NCI-H345 treated with DMSO at 0.1 percent for 48 hours (cell line): ENCODE results near the gene DERA.
"Not testable (repeated sequence)": the region's sequence is repeated elsewhere in the genome, so short reads cannot be mapped to it uniquely, and the experiment has no call there.

Source experiments
- DNase-seq: peaks from one replicate; lab custom pipeline; 2025; ENCODE audit not compliant: unreplicated experiment; lab: John Stamatoyannopoulos, UW

DERA gene

DNA sequence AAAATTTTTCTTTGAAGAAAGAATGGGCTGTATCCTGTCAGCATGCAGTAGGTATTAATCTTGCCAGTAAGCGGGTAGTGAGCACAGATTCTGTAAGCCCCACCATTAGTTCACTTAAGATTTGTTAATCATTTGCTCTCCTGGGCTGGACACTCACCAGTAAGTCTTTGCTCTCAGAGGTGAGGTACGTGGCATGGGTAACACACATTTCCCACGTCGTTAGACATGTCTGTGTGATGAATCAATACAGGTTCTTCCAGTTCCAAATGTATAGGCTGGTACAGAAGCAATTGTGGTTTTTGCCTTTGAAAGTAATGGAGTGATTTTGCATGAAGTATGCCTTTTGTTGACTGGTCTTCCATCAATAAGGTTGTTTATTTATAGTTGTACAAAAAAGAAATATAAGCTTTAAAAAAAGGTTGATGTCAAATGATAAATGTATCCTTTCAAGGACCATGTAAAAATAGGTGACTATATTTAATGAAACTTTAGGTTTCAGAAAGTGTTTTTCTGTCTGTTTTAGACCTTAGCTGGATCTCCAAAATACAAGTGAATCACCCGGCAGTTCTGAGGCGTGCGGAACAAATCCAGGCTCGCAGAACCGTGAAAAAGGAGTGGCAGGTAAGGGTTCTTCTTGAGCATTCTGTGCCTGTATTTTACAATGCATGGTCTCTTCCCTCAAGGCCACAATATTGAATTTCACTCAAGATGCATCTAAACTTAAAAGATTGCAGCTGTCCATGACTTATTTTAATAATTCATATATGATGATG lies 45.5 kb downstream of the DERA start:
- DNase-seq: no peak

DNA sequence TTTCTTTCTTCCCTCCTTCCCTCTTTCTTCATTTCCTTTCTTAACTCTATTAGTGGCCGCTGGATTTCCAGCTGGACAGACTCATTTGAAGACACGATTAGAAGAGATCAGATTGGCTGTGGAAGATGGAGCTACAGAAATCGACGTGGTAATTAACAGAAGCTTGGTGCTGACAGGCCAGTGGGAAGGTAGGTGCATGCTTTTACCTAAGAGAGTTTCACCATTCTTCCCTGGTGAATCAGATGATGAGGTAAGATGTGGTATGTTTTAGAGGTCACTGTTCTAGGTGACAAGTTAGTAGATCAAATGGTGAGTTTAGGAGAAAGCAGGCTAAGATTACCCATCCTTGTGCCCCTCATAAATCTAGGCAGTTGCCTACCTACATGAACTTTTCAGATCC lies 51.6 kb downstream of the DERA start:
- no peak for DNase-seq

DNA sequence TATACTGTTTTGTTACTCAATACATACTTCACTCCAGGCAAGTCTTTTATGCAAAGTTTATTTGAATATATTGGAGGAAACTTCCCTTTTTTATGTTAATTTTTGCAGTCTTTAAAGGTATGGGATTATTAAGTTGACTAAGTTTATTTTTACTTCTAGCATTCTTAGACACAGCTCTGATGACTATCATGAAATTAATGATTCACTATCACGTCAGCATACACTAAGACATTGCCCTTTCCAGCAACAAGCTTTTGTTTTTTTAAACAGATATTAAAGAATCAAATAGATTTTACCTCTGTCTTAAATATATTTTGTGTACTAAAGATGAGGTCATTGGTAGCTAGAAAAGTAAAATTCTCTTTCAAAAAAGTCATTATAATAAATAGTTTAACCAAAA lies 52.1 kb downstream of the DERA start:
- DNase-seq: no peak

DNA sequence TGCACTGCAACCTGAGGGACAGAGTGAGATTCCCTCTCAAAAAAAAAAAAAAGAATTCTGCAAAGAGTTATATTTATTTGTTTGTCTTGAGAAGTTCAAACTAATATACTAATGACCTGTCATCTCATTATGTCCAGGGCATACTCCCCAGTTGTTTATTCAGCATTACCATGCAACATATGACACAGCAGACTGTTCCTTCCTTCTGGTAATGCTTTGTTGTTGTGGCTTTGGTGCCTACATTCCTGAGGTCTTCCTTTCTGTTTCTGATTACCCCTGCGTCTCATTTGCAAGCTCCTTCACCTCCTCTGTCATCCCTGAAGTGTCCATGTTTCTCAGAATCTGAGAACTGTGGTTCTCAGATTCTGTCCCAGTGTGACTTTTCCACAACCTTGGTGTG lies 55.3 kb downstream of the DERA start:
- no peak for DNase-seq

DNA sequence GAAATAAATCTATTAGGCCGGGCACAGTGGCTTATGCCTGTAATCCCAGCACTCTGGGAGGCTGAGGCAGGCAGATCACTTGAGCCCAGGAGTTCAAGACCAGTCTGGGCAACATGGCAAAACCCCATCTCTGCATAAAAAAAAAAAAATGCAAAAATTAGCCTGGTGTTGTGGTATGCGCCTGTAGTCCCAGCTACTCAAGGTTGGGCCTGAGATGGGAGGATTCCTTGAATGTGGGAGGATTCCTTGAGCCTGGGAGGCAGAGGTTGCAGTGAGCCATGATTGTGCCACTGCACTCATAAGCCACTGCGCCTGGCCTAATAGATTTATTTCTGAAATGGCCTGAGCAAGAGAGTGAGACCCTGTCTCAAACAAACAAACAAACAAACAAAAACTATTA lies 55.9 kb downstream of the DERA start:
- not testable (repeated sequence) for DNase-seq

DNA sequence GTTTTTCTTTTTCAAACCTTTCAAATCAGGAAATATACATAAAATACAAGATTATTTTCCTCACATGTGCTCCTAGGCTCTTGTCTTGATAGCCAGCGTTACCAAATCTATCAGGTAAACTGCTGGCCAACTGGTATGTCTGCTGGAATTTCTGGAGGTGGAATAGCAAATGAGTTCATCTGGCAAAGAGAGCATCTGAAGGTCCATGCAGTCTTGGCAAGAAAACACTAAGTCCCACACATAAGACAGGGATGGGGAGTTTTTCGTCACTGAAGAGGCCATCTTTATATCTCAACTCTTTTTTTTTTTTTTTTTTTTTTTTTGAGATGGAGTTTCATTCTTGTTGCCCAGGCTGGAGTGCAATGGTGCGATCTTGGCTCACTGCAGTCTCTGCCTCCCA lies 60.1 kb downstream of the DERA start:
- DNase-seq: no peak

DNA sequence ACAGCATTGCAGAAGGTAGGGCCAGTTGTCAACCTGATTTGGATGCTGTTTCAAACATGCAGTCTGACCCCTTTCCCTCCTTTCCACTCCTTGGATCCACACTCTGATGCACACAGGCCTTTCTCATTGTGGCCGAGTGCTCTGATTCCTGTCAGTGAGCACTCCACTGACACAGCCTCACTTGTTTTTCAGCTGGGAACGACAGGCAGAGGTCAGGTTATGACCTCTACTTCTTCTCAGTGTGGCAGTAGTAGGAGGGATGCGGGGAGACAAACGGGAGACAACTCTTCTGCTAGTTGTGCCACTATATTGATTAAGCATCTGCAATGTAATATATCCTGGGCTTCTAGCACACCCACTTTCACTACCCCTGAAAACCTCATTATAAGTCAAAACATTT lies 61.8 kb downstream of the DERA start:
- no peak for DNase-seq

DNA sequence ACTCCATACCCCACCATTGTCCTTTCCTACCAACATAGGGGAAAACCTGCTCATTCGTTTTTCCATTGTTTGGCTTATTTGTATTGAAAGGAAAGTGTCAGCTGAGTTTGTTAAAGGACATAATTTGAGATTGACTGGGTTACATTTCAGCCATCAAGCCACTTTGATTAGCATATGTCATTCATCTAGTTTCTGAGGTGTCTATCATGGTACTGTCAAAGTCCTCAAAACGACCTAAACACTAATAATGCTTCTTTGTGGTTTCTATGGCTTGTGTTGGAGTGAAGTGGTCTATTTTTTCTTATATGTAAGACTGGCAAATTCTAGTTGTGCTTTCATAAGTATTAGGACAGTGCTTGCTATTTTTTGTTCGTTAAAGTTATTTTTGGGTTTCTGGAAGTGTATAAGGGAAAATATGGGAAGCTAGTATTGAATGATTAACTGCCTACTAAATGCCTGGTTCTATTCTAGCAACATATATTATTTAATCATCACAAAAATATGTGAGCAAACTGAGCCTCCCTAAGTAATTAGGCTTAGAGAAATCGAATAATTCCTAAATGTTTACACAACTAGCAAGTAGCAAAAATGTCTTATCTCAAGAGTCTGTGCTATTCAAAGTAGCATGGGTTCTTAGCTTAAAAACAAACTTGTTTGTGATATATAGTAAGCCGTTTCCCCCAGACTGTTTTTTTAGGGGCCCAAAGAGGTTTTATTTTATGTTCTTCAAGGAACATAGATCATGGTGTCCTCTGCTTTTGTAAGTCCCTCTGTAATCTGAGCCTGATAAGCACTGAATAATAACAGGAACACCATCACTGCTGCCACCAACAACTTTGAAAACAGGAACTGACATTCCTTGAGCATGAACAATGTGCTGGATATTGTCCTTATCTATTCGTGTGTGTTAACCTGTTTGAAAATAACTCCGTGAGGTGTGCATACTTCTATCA lies 67.1 kb downstream of the DERA start:
- no peak for DNase-seq

DNA sequence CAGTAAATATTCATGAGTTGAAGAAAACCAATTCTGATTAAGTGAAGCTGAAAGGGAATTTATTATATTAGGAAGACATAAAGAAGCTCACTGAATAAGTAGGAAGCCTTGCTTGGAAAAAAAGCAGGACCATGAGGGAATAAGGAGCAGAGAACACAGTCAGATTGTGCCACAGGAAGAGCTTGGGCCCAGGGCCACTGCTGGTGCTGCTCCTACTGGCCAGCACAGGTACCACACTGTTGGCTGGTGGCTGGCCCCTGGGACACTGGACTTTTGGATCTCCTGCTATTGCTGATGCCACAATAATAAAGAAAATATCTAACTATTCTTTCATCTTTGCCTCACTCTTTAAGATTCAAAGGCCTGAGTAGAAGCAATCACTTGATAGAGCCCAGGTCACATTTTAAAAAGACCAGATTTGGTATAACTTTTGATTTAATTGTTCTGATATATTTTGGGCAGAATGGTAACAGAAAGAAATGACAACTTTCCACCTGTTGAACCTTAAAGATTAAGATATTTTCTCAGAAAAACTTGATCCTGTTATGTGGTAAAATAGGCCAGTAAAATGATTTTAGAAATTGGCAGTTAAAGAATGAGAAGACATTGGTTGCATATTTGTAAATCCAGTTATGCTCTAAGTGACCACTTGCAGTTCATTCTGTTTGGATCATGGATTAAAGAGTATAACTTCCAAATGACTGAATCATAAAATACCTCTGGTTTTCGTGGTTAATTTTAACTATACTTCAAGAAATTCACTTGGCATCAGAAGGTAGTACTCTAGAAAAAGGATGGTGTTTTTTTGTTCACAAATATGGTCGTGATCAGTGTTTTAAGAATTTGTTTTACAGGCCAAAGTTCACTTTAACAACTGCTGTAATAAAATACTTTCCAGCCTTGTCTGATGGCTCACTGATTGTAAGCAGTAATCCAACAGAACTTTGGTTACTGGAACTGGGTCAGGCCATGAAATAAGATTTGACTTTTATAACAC lies 68.3 kb downstream of the DERA start:
- no peak for DNase-seq

DNA sequence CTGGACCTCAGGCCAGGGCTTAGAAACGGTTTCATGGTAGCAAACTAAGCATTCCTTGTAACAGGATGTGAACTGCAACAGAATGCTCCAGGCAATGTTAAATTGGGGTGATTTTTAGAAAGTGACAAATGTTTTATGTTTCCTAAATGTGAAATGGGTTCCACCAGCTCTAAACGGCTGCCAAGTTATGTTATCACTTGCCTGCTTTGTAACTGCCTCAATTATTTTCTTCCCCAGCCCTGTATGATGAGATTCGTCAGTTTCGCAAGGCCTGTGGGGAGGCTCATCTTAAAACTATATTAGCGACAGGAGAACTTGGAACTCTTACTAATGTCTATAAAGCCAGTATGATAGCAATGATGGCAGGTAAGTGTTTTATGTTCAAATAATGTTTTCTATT lies 70.9 kb downstream of the DERA start:
- no peak for DNase-seq

DNA sequence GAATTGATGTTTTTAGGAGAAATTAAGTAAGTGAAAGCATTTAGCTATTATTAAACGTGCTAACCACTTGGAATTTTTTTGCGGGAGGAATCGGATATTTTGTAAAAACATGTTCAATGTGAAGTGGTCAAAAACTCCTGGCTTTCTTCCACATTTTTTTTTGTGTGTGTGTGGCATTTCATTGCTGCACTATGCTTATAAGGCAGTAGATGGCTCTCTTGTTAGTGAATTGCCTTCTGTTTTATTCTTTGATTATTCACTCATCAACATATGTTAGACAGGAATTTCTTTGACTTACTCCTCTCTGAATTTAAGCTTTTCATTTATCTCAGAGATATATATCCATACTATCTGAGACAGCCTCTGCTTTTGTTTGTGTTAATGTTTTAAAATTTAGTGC lies 71.3 kb downstream of the DERA start:
- no peak for DNase-seq

DNA sequence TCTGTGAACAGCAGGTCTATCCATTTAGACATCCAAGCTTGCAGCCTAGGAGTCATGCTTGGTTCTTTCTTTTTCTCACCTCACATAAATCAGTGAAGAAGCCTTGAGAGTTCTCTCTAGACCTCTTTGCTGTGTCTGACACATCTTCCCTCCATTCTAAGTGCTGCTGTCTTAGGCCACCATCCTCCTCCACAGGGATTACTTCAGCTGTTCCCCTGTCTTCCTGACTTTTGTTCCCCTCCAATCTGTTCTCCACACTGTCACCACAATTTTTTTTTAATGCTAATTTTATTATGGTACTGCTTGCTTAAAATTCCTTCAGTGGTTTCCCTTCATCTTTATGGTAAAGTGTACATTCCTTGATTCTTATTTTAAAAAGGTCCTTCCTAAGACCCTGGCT lies 71.8 kb downstream of the DERA start:
- no peak for DNase-seq

DNA sequence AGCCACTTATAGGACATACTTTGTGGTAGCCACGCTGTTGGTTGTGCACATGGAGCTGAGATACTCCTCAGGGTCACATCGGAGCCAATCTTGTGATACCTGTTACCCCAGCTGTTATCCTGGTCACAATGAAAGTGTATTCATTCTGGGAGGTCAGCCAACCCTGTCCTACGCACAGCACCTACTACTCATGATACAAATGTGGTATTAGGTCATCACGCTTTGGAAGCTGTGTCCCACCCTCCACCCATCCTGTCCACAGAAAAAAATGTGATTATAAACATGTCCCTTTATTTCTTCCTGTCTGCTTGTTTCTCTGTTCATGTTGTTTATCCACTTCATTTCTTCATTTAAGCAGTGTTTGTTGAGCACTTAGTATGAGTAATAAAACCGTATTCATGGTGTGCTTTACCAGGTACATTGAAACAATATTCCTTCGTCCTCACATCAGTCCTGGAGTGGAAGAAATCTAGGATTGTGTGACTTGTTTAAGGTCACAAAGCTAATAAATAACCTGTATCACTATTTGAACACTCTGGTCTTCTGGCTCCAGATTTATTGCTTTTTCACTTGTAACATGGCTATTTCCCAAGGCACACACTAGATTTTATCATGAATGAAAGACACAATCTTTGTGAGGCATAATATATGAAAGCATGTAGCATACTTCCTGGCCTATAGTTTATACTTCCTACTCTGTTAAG lies 73.1 kb downstream of the DERA start:
- DNase-seq: no peak

DNA sequence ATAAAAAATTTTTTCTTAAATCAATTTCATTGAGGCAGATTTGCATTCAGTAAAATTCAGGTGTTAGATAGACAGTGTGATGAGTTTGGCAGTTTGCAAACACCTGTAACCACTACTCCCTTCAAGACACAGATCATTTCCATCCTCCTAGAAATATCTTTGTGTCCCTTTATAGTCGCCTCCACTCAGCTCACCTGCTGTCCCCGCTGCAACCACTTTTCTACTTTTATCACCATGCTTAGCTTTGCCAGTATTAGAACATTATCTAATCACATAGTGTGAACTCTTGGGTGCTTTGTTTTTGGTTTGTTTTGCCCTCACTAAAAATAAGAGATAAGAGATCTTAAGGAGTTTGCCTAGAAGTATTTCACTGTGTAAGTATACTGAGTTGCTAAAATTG lies 73.8 kb downstream of the DERA start:
- no peak for DNase-seq

DNA sequence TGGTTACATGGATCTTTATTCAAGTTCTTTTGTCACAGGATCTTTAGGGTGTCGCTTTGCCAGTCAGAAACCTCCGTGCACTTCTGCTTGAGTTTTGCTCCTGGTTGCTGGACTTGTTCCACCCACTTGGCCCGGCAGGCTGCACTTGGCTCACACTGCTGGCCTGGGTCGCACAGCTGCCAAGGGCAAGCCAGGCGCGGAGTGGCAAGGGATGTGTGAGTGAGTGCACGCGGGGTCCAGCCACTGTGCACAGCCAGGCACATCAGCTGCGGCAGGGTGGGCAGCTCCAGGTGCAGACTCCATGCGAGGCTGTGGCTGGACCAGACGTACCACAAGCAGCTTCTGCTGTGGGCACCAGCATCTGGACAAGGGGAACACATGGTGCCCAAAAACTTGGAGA lies 76.6 kb downstream of the DERA start:
- no peak for DNase-seq

DNA sequence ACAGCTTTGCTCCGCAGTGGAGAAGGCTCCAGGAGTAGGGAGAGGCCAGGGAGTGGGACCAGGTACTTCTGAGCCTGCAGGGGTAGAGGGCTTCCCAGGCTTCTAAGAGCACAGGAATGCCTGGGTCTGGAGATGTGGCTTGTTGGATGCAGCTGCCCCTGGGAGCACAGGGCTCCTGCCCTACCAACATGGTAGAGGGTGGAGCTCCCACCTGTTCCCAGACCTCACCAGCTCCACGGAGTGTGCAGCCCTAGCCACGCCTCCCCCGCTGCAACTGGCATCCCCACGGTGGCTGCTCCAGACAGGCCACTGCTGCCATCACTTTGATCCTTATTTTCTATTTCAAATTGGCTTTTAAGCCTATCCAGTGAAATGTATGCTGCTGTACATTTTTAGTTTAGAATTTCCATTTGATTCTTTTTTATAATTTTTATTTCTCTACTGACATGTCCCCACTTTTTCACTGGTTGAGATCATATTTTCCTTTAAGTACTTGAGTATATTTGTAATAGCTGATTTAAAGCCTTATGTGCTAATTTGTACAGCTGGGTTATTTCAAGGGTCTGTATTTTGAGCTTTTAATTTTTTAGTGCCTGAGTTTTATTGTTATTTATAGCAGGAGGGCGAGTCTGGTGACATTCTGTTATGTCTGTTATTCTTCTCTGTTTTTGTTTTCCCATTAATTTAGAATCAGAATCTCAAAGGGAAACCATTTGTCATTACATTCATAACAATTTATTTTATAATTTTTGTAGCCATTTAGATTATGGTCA lies 78.0 kb downstream of the DERA start:
- no peak for DNase-seq

DNA sequence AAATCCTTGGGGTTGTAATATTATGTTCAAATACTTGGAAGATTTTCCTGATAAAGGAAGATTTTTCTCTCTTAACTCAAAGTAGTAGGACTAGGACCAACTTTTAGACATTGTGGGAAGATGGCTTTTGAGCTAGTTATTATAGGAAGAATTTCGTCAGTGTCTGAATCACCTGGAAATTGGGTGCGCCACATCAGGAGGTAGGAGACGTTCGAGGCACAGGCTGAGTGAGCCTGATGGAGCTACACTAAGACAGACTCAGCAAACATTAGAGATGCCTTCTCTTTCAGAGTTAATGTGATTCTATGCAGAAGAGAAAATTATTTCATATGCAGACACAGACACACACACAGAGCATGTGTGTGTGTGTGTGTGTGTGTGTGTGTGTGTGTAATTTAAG lies 84.7 kb downstream of the DERA start:
- DNase-seq: no peak

DNA sequence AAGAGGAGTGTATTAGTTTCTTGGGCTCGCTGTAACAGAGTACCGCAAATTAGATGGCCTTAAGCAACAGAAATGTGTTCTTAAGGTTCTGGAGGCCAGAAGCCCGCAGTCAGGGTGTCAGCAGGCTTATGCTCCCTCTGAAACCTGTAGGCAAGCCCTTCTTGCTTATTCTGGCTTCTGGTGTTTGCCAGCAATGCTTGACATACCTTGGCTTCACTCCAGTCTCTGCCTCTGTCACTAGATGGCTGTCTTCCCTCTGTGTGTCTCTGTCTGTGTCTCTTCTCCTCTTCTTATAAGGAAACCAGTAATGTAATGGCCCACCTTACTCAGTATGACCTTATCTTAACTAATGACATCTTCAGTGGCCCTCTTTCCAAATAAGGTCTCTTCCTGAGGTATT lies 85.1 kb downstream of the DERA start:
- no peak for DNase-seq

DNA sequence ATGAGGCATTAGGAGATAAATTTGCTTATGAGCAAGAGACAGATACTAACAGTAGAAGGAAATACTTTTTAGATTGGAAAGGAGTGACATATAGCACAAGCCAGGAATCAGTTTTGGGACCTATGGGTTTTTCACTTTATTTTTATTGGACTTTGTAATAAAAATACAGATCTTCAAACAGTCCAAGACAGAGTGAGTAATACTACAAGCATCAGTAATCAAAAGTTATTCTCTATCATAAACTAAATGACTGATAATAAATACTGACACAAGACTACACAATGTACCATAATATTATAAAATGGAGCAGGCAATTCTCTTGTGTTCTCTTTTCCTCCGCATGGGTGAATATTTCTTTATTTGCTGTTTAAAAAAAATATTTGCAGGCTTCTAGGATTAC lies 85.8 kb downstream of the DERA start:
- DNase-seq: no peak

DNA sequence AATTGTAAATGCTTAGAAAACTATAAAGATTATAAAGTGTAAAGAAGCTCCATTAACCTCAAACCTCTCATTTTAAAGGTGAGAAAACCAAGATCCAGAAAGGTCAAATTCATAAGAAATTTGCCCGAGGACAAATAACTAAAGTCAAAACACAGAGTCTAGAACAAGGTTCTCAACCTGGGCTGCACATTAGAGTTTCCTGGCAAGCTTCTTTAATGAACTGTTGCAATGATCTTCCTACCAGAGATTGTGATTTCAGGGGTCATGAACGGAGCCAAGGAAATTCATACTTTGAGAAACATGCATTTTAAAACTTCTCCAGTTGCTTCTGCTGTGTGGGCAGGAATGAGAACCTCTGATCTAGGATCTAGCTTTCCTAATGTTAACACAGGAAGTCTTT lies 86.8 kb downstream of the DERA start:
- DNase-seq: no peak
